ENCODE results near the gene HTR6.

HTR6 gene

DNA sequence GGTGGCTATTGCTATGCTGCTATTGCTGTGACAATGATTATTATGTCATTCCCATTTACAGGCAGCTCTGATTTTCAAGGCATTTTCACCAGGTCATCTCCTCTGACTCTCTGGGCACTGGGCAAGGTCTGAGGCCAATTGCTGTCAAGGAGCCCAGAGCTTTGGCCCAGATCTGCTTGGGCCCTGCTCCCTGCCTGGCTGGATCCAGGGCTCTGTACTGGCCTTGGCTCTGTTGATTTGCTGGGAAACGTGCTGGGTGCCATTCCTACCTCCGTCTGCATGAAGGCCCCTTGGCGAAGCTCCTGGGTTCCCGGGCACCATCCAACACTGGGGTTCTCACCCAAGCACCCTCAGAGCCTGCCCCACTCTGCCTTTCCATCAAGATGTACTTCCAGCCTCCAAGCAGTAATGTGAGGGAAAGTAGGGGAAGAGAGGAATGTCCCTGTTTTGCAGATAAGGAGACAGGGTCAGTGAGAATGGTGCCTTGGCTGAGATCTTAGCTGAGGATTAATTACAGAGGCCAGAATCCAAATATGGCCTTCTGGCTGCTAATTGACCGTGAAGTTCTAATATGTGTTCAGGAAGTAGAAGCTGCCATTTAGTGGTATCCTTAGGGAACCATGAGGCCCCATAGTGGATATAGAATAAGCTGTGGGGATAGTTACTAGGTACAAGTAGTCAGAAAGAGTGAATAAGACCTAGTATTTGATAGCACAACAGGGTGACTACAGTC lies 63.9 kb downstream of the HTR6 start:
- no peak for DNase-seq

DNA sequence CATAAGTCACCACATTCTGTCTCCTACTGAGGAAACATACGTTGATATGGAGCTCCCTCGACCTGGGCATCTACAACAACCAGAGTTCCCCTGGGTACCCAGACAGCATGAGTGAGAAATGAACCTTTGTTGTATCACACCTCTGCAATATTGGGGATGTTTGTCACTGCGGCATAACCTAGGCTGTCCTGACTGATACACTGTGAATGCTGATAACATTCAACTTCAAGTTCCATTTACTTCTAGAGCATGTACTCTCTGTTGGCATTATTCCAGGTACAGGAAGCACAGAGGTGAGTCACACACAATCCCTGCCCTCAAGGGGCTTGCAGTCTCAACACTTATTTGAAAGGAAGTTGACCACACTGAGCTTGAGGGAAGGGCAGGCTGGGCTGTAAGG lies 65.6 kb downstream of the HTR6 start:
- DNase-seq = no peak
